Activated CD8-positive, alpha-beta memory T cell treated with anti-CD3 and anti-CD28 coated beads for 24 hours (primary cell): ENCODE data around the gene NFIC.
"Not testable (repeated sequence)": the region's sequence is repeated elsewhere in the genome, so short reads cannot be mapped to it uniquely, and the experiment has no call there.

Experiments used
- DNase-seq: peaks from one replicate; pipeline ENCODE4 v3.0.0-alpha.2; 2020

NFIC gene

GRCh38 chr19:3365836-3366752 is at the start of gene NFIC:
Gene NFIC (plus strand): TSS chr19:3366583. CDS start chr19:3366637, 54 bp downstream.
- peak; percentile 74 for DNase-seq

- DNase-seq = no peak
These were observed 49.6 kb upstream of the NFIC start for GRCh38 chr19:3316659-3317207.

DNA sequence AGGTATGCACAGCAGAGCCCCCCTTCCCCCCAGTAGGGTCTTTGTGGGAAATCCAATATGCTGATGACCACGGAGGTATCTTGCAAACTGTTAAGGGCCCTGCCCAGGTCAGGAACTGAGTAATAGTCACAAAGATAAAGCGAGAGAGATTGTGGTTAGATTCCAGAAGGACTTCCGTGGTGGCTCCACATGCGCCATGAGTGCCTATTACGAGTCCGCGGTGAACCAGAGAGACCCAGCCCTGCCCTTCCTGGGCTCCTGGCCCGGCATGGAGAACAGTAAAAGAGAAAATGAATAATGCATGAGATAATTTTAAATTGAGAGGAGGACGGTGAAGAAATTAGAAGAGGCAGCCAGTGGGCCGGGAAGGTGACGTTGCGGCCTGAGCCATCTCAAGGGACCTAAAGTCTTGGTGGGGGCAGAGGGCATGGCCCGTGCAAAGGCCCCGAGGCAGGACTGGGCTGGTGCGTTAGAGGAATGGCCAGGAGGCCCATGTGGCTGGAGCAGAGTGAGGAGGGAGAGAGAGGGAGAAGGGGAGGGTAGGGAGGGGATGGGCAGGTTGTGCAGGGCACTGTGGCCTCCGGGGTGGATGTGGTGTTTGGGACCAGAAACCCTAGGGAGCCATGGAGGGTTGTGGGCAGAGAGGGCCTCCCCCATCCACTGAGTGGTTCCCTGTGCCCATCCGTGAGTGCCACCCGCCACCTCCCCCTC is 46.6 kb upstream of the NFIC start:
- no peak for DNase-seq

DNA sequence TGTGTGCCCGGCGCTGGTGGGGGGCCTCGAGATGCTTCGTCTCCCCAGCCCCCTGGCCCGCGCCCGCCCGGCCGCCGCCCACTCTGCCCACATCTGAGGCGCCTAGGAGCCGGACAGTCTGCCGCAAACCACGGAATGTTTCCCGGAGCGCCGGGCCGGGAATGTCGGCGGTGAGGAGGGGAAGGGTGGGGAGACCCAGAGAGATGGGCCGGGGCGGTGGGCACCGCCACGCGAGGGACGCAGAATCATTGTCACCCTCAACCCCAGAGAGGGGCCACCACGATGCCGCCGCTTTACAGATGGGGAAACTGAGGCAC is 46.1 kb upstream of the NFIC start:
- no peak for DNase-seq

GRCh38 chr19:3320853-3321252 is 45.5 kb upstream of the NFIC start:
- DNase-seq = no peak

GRCh38 chr19:3321696-3322095 is 44.7 kb upstream of the NFIC start:
- no peak for DNase-seq

DNA sequence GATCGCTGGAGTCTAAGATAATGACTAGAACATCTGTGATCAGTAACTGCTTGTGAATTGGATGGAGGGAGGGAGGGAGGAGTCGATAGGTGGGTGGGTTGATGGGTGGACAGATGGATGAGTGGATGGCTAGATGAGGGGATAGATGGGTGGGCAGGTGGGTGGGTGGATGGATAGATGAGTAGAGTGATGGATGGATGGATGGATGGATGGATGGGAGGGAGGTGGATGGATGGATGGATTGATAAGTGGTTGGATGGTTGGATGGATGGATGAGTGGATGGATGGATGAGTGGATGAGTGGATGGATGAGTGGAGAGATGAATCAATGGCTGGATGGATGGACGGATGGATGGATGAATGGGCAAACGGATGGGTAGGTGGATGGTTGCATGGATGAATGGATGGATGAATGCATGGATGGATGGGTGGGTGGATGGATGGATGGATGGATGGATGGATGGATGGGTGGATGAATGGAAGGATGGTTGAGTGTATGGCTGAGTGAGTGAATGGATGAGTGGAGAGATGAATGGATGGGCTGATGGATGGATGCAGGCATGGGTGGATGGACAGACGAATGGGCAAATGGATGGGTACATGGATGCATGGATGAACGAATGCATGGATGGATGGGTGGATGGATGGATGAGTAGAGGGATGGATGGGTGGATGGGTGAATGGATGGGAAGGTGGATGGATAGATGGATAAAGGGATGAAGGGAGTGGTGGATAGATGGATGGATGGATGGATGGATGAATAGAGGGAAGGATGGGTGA is 44.0 kb upstream of the NFIC start:
- no peak for DNase-seq

DNA sequence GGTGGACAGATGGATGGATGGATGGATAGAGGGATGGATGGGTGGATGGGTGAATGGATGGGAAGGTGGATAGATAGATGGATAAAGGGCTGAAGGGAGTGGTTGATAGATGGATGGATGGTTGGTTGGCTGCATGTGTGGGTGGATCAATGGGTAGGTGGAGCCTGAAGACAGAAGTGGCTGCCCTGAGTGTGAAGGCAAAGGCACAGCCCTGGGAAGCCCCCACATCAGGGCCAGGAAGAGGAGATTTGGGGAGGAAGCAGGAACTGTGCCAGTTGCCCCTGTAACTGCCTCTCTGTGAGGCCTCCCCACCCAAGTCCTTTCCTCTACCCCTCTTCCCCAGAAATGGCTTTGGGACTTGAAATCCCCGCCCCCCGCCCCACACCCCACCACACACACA is 43.4 kb upstream of the NFIC start:
- DNase-seq = no peak

DNA sequence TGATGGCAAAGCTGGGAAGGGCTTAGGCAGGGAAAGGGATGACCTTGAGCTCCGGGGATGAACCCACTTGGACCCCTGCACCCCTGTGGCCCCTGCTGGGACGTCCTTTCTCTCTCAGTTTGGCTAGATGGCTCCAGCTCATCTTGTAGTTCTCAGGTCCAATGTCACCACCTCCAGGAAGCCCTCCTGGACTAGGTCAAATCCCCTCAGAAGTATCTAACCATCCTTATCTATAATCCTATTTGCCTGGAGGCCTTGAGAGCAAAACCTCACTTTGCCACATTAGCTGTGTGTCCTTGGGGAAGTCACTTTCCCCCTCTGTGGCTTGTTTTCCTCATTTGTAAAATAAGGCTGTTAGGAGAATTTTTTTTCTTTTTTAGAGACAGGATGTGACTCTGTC is 42.7 kb upstream of the NFIC start:
- no peak for DNase-seq

GRCh38 chr19:3324405-3324856 is 42.0 kb upstream of the NFIC start:
- peak; percentile 92 for DNase-seq

GRCh38 chr19:3325451-3325850 is 40.9 kb upstream of the NFIC start:
- no peak for DNase-seq

DNA sequence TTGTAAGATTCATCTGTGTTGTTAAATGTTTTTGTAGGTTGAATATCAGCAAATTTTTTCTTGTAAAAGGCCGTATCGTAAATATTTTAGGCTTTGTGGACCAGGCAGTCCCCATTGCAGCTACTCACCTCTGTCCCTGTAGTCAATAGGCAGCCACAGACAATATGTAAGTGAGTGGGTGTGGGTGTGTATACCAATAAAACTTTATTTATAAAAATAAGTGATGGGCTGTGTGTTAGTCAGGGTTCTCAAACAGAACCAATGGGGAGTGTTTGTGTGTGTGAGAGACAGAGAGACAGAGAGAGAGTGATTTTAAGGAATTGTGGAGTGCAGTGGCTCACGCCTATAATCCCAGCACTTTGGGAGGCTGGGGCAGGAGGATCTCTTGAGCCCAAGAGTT is 37.6 kb upstream of the NFIC start:
- no peak for DNase-seq

DNA sequence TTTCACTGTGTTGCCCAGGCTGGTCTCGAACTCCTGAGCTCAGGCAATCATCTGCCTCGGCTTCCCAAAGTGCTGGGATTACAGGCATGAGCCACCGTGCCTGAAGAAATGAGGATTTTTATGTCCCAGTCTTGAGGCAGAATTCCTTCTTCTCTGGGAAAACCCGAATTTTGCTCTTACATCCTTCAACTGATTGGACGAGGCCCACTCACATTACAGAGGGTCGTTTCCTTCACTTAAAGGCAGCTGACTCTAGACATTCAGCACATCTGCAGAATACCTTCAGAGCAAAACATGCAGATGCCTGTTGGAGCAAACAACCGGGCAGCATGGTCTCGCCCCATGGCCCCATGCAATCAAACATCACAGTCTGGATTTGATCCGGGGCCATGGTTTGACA is 36.3 kb upstream of the NFIC start:
- DNase-seq = no peak

DNA sequence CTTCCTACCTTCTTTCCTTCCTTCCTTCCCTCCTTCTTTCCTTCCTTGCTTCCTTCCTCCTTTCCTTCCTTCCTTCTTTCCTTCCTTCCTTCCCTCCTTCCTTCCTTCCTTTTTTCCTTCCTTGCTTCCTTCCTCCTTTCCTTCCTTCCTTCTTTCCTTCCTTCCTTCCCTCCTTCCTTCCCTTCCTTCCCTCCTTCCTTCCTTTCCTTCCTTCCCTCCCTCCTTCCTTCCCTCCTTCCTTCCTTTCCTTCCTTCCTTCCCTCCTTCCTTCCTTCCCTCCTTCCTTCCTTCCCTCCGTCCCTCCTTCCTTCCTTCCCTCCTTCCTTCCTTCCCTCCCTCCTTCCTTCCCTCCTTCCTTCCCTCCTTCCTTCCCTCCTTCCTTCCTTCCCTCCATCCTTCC is 34.2 kb upstream of the NFIC start:
- not testable (repeated sequence) for DNase-seq

- DNase-seq = no peak
These were observed 33.3 kb upstream of the NFIC start for GRCh38 chr19:3333020-3333583.

- no peak for DNase-seq
These were observed 32.7 kb upstream of the NFIC start for GRCh38 chr19:3333662-3334061.

DNA sequence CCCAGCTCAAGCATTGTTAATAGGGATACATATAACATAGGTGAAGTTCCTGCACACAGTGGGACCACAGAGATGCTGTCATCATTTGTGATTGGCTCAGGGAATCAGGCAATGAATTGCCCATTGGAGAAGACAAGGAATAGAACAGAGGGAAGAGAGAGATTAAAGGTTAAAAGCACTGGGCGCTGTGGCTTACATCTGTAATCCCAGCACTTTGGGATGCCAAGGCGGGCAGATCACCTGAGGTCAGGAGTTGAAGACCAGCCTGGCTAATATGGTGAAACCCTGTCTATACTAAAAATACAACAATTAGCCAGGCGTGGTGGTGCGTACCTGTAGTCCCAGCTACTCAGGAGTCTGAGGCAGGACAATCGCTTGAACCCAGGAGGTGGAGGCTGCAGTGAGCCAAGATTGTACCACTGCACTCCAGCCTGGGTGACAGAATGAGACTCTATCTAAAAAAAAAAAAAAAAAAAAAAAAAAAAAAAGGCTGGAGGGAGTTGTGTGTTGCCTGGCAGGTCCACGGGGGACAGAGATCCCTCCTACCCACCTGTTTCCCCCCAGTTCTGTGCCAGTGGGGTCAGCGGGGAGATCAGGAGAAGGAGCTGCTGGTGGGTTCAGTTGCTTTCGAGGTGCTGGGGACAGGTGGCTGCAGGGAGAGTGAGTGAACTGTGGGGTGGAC is 31.5 kb upstream of the NFIC start:
- DNase-seq = not testable (repeated sequence)

DNA sequence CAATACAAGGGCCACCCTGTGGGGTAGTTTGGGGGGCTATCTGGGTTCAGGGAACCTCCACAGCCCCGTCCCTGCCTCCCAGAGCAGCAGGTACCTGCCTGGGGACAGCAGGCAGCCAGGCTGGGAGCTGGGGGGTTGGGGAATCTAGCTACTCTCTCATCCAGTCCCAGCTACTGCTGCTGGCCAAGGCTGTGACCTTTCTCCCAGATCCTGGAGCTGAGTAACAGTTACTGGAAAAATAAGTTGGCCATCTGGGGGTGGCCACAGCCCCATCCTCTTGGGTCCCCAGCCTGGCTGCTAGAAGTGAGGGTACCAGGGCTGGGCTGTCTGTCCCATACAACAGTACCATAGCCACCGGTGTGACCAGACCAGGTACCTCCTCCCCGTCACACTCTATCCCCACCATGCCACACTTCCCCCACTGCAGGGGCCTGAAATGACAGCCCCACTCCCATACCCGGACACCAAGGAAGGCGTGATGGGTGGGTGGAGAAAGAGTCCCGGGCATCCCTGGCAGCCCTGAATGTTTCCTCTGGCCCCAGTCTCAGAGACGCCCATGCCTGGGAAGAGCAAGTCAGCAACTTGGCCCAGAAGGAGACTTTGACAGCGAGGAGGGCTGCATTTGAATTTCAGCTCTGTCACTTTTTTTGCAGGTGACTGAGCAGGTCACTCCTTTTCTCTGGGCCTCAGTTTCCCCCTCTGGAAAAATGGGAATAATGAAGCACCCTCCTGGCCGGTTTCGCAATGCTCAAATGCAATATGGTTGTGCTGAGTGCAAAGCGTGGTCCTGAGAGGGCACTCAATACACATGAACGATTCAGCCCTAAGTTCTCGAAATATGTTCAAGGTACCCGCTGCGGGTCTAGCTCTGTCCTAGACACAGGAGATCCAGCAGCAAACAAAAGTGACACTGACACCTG is 30.7 kb upstream of the NFIC start:
- no peak for DNase-seq

DNA sequence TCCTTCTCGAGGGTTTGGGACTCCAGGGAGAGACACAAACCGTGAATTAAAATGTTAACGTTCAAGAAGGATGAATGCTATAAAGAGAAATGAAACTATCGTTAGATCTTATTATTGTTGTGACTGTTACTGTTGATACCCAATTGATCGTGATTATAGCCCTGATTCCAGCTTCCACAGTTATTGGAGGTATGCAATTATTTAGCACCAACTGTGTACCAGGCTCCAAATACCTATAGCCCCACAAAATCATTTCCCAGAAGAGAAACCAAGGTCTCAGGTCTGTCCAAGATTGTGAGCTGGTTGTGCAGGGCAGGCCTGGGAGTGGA is 30.1 kb upstream of the NFIC start:
- no peak for DNase-seq

DNA sequence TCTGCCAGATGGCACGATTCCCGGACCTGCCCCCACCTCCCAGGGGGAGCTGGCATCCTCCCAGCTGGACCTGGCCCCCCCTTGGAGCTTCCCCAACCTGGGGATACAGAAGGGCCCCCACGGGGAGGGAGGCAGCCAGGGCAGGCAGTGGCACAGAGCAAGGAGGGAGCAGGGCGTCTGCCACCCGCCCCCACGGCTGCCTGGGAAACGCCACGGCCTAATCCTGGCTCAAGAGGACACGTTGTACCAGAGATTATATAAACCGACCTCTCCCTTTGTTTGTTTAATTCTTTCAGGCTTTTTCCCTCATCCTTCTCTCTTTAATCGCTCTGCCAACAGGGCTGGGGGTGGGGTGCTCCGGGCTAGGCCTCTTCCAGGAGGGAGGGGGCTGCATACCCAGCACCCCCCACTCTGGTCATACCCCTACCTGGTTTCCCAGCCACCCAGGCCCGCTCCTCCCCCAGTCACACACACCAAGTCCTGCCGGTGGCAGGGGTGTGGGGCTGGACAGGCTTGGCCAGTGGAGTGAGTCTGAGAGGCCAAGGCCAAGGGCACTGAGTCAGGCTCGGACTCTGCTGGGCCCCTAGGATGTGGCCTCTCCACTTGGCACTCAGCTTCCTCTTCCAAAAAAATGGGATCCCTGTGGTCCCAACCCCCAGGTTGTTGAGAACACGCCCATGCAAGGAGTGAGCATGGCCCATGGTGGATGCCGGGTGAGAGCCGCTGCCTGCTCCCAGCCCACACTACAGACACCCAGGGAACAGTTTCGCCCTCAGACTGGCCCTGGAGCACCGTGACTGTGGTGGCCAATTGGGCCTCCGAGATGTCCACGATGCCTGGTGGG is 29.5 kb upstream of the NFIC start:
- no peak for DNase-seq
